HG02623 (cell line): ENCODE measurements around the gene RBM20.
A peak's percentile ranks its signal among the peaks of the same experiment; 100 is the strongest.
"Not testable (repeated sequence)": the region's sequence is repeated elsewhere in the genome, so short reads cannot be mapped to it uniquely, and the experiment has no call there.

Experiments
- ATAC-seq: cut with Tn5 transposase; IDR thresholded peaks from one replicate; pipeline ENCODE4 v1.9.1; 2021; ENCODE audit warnings: moderate library complexity; ENCODE audit not compliant: unreplicated experiment

RBM20 gene

DNA sequence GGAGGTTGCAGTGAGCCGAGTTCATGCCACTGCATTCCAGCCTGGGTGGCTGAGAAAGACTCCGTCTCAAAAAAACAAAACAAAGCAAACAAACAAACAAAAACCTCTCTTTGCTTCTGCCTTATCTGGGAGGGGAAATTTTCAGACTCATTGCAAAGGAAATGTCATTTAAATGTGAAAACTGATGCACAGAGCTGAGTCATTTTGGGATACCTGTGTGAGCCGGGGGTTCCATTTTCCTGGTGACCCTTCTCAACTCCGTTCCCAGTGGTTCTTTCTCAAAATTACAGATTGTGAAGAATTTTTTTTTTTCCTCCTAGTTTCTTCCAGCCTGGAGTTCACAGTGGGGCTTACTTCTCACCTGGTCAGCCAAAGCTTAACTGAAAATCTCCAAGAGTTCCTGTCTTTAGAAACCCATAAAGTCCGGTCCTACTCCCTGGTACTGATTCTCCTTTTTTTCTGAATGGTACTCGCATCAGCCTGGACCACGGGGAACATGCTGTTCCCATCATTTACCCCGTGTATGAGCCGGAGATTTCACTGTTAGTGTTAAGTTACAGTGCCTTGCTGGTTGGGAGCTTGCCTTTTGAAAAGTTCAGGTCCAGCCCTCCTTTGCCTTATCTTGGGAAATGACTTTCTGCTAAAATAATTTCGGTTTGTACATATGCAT lies 56.9 kb downstream of the RBM20 start:
- no peak for ATAC-seq

DNA sequence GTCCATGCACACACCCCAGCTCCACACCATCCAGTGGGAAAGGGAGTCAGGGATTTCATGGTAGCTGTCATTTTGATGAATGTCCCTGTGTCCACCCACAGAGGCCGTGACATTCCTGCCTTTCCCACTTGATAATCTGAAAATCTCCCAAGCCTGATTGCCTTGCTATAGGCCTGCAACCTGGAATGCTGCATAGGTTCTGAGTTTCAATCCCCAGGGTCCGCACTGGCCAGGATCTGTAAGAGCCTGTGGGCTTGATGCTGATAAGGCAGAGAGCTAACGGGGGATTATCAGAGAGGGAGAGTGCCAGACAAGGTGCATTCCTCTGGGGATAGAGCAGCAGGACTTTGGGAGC lies 57.5 kb downstream of the RBM20 start:
- no peak for ATAC-seq

DNA sequence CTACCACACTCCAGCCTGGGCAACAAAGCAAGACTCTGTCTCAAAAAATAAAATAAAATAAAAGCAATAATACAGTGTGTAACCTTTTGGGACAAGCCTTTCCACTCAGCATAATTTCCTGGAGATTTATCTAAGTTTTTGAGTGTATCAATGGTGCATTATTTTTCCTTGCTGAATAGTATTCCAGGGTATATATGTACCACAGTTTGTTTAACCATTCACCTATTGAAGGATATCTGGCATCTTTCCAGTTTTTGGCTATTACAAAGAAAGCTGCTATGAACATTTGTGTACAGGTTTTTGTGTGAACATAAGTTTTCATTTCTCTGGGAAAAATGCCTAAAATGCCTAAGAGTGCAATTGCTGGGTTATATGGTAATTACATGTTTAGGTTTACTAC lies 59.9 kb downstream of the RBM20 start:
- no peak for ATAC-seq

DNA sequence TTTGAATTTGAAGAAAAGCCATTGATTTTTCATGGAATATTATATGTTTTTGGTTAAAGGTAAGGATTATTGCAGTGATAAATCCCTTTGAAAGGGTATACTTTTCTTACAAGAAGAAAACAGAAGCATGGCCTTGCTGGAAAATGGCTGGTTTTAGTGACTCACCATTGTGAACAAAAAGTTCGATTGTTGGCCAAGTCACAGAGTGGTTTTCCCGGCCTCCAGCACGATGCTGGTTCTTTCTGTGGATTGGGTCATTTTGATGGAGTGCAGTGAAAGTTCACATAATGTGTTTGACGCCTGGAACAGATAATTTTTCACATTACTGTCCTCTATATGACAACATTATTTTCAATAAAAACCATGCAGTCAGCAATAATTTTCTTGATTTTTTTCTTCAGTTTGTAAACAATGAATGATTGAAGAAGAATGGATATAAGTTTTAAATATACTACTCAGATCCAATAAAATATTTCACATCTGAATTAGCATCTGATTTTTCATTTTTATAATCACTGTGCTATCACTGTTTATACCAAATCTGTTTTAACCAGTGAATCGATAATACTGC lies 60.9 kb downstream of the RBM20 start:
- no peak for ATAC-seq

DNA sequence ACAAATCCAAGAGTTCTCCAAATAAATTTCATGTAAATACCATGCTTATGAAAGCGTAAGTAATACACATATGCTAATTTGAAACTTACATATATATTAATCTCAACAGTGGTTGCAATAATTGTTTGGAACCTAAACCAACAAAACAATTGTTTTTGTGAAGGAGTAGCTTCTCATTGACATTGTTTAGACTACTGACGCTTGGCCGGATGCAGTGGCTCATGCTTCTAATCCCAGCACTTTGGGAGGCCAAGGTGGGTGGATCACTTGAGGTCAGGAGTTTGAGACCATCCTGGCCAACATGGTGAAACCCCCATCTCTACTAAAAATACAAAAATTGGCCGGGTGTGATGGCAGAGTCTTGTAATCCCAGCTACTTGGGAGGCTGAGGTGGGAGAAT lies 61.5 kb downstream of the RBM20 start:
- ATAC-seq: not testable (repeated sequence)

DNA sequence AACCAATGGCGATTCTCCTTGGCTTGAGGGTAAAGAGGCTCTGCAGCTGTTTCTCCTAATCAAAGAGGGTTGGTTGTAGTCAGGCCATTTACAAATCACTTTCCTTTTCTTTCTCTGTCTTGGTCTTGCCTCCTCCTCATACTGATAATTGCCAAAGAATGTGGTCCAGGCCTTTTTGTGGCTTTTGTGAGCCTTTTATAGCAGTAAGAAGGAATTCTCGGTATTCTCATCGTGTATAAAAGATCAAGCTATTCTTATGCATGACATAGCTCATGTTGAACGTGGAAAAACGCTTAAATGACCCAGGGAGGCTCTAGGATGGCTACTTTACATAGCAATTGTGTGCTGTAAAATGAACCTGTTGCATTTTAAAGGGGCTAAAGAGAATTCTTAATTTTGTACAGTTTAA lies 62.6 kb downstream of the RBM20 start:
- no peak for ATAC-seq

DNA sequence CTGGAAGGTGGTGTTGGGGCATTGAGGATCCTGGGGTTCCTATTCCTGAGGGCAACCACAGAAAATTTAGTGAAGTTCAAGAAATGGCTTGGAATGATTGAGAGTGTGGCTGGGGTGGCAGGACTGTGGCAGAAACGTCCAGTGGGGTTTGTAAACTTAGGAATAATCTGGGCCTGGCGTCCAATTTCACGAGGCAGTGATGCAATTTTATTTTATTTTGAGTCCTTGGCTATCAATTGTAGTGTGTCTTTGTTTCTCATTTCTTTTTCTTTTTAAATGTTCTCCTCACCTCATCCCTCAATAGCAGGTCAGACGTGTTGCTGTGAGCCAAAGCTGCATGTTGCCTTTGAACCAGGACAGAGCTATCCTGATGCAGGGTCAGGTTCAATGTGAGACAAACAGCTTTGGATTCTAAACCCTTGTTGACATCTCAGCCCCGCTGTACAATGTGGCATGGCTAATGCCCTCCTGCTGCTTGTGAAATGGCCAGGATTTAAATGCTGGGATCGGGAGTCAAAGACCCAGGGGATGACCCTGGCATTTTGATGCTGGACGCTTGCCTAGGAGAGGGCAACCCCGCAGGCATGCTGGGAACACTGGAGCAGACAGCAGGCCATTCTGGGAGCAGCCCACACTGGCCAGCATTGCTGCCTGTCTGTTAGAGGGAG lies 64.8 kb downstream of the RBM20 start:
- ATAC-seq: no peak

DNA sequence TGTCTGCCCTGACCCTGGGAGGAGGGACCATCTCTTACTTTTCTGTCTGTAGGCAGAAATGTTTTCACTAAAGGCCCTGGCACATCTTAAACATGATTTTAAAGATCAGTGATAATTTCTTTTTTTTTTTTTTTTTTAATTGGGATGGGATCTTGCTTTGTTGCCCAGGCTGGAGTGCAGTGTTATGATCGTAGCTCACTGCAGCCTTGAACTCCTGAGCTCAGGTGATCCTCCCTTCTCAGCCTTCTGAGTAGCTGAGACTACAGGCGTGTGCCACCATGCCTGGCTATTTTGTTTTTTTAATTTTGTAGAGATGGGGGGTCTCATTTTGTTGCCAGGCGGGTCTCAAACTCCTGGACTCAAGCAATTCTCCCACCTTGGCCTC lies 65.3 kb downstream of the RBM20 start:
- ATAC-seq: no peak

DNA sequence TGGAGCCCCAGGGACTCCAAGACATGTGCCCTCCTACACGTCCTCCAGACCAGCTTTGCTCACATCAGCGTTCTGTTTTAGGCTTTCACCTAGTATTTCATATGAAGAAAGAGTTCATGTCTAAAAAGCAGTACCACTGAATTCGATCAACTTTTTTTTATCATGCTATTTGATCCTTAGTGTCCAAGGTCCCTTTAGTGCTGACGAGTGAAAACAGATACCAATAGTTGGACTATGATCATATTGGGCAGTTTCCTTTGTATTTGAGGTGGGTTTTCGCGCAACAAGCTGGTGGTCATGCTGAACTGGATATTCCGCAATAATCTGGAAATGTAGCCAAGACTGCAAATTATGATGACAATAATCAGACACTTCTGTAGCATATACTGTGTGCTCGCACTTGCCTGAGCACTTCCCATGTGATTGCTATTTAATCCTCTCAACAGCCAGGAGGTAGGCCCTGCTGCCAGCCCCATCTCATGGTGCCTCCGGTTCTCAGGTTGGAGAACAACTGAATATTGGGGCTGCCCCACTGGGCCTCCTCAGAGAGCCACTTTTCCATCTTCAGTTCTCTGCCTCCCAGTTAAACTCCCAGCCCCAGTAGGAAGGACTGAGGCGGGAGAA lies 65.9 kb downstream of the RBM20 start:
- ATAC-seq: no peak

DNA sequence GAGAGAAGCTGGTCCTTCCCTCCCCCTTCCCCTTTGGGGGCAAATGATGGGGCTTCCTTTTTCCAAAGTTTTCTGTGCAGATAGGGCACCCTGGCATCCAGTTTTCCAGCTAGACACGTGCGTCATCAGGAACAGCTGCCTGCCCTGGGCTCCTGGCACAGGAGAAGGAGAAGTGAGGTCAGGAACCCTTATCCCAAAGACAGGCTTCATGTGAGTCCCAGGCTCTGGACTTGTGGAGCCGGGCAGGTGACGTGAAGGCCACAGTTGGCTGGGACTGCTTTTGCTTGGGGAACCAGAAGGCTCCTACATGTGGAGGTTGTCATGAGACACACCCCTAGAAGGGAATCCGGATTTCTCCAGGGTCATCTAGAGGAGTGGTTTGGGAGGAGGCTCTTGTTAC lies 66.5 kb downstream of the RBM20 start:
- ATAC-seq: no peak

DNA sequence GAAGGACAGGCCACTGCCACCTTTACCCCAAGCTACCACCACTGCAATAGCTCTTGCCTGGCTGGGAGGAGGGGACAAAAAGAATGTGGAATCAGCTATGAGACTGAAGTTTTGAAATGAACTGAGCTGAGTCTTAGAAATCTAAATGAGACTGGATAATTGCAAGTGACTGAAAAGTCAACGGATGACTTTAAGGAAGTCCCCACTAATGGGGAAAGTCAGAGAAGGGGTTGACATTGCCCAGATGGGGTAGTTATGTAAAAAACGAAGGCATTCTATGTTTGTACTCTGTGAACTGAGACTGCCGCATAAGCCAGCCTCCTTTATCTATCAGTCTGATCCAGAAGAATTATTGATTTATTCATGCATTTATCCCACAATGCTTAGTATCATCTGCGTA lies 67.2 kb downstream of the RBM20 start:
- ATAC-seq: no peak

DNA sequence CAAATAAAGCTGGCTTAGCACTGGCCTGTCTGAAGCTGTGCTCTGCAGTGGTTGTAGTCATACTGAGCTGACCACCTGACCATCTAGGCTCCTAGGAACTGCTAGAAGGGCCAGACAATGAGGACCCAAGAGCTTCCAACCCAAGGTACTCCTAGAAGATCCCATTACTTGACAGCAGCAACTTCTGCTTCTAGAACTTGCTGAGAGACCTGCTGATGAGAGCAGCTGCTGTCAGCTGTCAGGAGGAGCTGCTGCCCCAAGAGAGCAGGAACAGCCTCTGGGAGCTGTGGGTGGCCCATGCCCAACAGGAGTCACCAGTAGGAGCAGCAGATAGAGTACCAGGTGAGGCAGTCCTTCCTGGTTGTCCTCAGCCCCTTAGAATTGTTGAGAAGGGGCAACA lies 70.2 kb downstream of the RBM20 start:
- ATAC-seq: no peak

DNA sequence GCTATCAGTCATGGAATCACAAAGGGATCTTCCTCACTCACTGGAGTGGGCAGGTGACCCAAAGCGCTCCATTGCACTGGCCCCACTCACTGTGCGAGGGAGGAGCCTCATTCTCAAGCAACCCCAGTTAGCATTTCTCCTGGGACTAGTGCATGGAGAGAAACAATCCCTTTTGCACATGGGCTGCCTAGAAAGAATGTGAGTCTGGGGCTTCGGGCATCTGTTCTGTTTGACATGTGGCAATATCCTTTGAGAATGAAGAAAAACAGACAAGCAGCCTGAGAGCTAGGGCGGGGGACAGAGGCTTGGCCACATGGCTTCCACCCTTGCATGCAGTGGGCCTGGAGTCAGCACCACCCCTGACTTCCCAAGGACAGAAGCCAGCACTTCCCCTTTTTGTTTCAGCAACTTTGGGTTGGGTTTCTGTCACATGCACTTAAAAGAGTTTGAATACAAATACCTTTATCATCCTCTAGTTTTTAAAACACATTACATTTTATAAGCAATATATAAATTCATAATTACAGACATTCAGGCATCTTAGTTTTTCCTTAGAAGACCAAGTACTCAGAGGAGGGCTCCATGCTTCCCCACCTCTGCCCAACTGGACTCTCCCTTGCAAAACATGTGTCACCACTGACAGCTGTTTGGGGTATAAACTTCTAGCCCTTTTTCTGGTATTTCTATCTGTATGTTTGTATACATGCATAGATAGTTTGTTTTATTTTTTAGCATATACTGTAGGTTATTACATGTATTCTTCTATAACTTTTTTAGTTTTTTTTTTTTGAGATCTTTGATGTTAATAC lies 73.8 kb downstream of the RBM20 start:
- peak; percentile 49 for ATAC-seq

DNA sequence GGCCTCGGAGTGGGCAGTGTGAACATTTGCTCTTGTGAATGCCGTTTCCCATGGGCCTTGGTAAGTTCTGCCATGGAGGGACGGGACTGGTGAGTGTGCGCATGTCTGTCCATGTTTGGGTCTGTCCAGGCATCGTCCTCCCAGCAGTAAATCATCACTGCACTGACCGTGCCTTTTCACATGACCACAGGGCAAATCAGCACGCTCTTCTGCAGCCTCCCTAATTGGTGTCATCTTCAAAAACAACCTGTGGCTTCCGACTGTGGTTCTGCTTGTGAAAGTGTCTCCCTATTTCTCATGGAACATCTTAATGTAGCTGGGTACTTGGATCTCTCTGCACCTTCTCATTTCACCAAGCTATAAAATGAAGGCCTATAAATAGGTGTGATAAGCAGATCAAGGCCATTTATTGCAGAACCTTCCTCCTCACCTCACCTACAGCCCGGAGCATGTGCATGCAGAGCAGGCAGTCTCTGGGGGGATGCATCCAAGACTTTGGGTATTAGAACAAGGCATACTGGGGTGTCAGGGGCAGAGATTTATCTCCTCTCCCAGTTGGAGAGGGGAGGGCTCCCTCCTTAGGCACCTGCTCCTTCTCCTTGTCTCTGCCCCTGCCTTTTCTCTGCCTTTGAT lies 77.4 kb downstream of the RBM20 start:
- ATAC-seq: no peak

DNA sequence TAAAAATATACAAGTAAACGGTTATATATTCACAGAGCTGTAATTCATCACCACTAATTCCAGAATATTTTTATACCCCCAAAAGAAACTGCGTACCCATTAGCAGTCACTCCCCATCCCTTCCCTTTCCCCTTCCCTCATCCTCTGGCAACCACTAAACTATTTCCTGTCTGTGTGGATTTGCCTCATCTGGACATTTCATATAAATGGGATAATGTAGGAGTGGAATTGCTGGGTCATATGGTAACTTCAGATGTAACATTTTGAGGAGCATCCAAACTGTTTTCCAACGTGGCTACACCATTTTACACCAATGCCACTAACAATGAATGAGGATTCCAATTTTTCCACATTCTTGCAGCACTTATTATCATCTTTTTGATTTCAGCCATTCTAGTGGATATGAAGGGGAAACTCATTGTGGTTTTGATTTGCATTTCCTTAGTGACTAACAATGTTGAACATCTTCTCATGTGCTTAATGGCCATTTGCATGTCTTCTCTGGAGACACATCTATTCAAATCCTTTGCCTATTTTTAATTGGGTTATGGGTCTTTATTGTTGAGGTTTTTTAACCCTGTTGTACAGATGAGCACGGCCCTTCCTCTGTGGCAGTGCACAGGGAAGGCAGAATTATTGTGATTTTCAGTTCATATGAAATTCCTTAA lies 79.2 kb downstream of the RBM20 start:
- ATAC-seq: no peak

DNA sequence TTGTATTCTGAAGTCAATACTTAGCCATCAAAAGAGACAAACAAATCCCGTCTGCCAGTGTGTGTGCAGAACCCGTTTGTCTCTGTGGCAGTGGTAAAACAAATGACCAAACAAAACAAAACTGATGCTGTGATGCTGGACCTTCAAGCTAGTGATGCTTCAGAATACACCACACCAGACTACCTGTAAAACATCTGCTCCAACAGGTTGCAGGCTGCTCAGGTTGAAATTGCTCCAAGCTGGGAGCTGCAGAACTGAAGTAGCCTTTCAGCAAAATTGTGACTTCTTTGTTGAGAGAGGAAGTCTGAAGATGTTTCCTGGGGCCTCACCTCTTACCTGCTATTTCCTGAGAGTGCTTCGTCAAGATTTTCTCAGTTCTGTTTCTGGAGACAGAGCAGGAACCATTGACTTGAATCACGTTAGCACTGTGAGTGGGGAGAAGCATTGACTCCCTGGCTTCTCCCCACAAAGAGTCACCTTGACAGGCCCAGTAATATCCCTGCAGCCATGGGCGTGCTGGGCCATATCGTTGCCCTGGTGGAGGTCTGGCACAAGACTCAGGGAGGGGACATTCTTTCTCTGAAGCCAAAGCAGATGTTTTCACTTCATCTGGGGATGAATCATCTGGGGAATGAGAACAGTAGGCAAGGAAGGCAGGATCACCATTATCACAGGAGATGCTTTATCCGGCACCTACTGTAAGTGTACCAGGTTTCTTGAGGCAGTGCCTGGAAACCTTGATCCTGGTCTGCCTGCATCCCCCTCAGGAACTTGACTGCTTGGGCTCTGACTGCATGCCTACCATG lies 80.2 kb downstream of the RBM20 start:
- ATAC-seq: no peak

DNA sequence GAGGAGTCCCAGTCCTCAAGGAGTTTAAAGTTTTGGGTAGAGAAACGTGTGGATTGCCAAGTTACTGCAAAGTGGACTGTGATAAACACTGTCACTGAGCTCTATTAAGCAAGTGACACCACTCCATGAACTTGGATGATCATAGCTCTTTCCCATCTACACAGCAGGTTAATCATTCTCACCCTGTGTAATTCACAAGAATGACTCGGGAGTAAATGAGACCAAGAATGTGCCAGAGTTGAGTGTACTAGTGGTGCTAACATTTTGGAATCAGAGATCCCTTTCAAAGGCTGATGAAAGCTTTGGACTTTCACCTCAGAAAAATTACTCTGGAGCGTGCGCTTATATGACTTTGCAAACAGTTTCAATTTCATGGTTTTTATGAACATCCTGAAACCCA lies 80.8 kb downstream of the RBM20 start:
- ATAC-seq: no peak

DNA sequence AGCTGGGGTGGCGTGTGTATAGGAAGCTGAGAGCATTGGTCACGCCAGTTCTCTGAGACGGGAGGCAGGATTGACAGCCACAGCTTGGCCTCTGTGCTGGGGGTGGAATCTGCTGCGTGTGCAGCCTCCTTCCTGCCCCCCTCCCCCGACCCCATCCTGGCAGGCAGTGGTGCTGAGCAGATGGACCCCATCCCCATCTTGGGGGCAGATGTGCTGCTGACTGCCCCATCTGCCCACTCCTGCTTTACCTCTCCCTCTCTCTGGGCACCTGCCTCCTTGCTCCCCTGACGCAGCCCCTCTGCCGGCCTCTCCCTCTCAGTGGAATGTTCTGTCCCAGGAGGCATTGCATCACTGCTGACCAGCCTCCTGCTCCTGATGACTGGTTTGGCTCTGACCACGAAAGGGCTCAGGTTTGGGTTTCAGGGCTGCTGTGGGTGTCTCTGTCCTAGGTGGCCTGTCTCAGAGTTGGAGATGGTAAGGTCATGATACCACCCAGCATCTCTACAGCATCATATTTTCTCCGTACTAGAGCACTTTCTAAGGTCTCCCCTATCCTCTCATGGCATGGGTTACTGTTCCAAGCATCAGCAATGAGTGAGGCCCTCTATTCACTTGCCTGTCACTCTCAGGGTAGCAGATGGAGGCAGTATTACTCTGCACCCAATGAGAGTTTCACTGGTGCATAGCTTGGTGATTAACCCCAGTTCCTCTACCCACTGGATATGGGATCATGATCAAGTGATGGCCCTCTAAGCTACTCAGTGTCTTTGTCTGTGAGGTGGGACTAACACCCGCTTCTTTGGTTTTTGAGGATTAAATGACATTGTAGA lies 81.9 kb downstream of the RBM20 start:
- ATAC-seq: no peak

DNA sequence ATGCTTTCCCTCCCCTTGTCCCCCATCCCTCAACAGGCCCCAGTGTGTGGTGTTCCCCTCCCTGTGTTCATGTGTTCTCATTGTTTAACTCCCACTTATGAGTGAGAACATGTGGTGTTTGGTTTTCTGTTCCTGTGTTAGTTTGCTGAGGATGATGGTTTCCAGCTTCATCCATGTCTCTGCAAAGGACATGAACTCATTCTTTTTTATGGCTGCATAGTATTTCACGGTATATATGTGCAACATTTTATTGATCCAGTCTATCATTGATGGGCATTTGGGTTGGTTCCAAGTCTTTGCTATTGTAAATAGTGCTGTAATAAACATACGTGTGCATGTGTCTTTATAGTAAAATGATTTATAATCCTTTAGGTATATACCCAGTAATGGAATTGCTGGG lies 83.6 kb downstream of the RBM20 start:
- not testable (repeated sequence) for ATAC-seq
